Measurements from ENCODE around the gene PCNT.

The PCNT gene

GRCh38 chr21:46411691-46412090 is 87.7 kb downstream of the PCNT start:
- no peak for DNase-seq

- no peak for DNase-seq
Observed at GRCh38 chr21:46412521-46413364, 88.8 kb downstream of the PCNT start.

- DNase-seq = no peak
Observed at GRCh38 chr21:46413365-46413696, 89.4 kb downstream of the PCNT start.

- no peak for DNase-seq
Observed at GRCh38 chr21:46414965-46415275, 91.0 kb downstream of the PCNT start.

GRCh38 chr21:46416551-46416950 is 92.6 kb downstream of the PCNT start:
- no peak for DNase-seq

- no peak for DNase-seq
Observed at GRCh38 chr21:46418265-46418946, 94.5 kb downstream of the PCNT start.

- no peak for DNase-seq
Observed at GRCh38 chr21:46420241-46421190, 96.6 kb downstream of the PCNT start.

- no peak for DNase-seq
Observed at GRCh38 chr21:46421191-46421750, 97.3 kb downstream of the PCNT start.

GRCh38 chr21:46421756-46422555 is 98.0 kb downstream of the PCNT start:
- DNase-seq = no peak

- DNase-seq = no peak
Observed at GRCh38 chr21:46422636-46423241, 98.8 kb downstream of the PCNT start.

GRCh38 chr21:46423546-46424038 is 99.6 kb downstream of the PCNT start:
- no peak for DNase-seq

- DNase-seq = no peak
Observed at GRCh38 chr21:46424039-46424591, 100.2 kb downstream of the PCNT start.

GRCh38 chr21:46424621-46425020 is 100.7 kb downstream of the PCNT start:
- DNase-seq = no peak

- DNase-seq = no peak
Observed at GRCh38 chr21:46425041-46425440, 101.1 kb downstream of the PCNT start.

- no peak for DNase-seq
Observed at GRCh38 chr21:46425571-46425970, 101.6 kb downstream of the PCNT start.

GRCh38 chr21:46426313-46427046 is 102.5 kb downstream of the PCNT start:
- no peak for DNase-seq

GRCh38 chr21:46427516-46427915 is 103.6 kb downstream of the PCNT start:
- DNase-seq = no peak

- no peak for DNase-seq
Observed at GRCh38 chr21:46428286-46428685, 104.3 kb downstream of the PCNT start.

GRCh38 chr21:46428987-46429710 is 105.2 kb downstream of the PCNT start:
- DNase-seq = no peak
